ENCODE measurements around the gene TCF23.

- TF ChIP-seq, protein P1, sequence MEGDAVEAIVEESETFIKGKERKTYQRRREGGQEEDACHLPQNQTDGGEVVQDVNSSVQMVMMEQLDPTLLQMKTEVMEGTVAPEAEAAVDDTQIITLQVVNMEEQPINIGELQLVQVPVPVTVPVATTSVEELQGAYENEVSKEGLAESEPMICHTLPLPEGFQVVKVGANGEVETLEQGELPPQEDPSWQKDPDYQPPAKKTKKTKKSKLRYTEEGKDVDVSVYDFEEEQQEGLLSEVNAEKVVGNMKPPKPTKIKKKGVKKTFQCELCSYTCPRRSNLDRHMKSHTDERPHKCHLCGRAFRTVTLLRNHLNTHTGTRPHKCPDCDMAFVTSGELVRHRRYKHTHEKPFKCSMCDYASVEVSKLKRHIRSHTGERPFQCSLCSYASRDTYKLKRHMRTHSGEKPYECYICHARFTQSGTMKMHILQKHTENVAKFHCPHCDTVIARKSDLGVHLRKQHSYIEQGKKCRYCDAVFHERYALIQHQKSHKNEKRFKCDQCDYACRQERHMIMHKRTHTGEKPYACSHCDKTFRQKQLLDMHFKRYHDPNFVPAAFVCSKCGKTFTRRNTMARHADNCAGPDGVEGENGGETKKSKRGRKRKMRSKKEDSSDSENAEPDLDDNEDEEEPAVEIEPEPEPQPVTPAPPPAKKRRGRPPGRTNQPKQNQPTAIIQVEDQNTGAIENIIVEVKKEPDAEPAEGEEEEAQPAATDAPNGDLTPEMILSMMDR (IDR thresholded peaks at IDR 0.05) = no peak
- TF ChIP-seq, protein P2, sequence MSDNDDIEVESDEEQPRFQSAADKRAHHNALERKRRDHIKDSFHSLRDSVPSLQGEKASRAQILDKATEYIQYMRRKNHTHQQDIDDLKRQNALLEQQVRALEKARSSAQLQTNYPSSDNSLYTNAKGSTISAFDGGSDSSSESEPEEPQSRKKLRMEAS (CRISPR knock-in tag; IDR thresholded peaks at IDR 0.05) = no peak
- no peak for TF ChIP-seq ZNF138 (CRISPR knock-in tag; conservative IDR thresholded peaks at IDR 0.05)
- TF ChIP-seq ETV6 (CRISPR knock-in tag; IDR thresholded peaks at IDR 0.05) = no peak
- TF ChIP-seq NR2C2 (CRISPR knock-in tag; IDR thresholded peaks at IDR 0.05) = no peak
- TF ChIP-seq, protein P3, sequence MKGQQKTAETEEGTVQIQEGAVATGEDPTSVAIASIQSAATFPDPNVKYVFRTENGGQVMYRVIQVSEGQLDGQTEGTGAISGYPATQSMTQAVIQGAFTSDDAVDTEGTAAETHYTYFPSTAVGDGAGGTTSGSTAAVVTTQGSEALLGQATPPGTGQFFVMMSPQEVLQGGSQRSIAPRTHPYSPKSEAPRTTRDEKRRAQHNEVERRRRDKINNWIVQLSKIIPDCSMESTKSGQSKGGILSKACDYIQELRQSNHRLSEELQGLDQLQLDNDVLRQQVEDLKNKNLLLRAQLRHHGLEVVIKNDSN (CRISPR knock-in tag; IDR thresholded peaks at IDR 0.05) = no peak
- TF ChIP-seq, protein P4, sequence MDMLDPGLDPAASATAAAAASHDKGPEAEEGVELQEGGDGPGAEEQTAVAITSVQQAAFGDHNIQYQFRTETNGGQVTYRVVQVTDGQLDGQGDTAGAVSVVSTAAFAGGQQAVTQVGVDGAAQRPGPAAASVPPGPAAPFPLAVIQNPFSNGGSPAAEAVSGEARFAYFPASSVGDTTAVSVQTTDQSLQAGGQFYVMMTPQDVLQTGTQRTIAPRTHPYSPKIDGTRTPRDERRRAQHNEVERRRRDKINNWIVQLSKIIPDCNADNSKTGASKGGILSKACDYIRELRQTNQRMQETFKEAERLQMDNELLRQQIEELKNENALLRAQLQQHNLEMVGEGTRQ (CRISPR knock-in tag; IDR thresholded peaks at IDR 0.05) = no peak
- no peak for TF ChIP-seq GABPB1 (CRISPR knock-in tag; IDR thresholded peaks at IDR 0.05)
These were observed 4.1 kb downstream of the TCF23 start for GRCh38 chr2:27152796-27153464.
